Activated naive CD8-positive, alpha-beta T cell treated with anti-CD3 and anti-CD28 coated beads for 36 hours (primary cell): ENCODE data around the gene MTG1. TPM values are rescaled to one million over a fixed set of nuclear protein-coding genes. Genes with fewer than 3 reads are reported as not detected.
"Not testable (repeated sequence)": the region's sequence is repeated elsewhere in the genome, so short reads cannot be mapped to it uniquely, and the experiment has no call there.

Experiments
- DNase-seq: peaks from one replicate; pipeline ENCODE4 v3.0.0; 2021
- H3K27ac Mint-ChIP-seq: one replicate; pipeline ENCODE4 v1.8.0; 2022; ENCODE audit warnings: mild to moderate bottlenecking, moderate library complexity, mixed read lengths
- H3K27me3 Mint-ChIP-seq: one replicate; pipeline ENCODE4 v1.8.0; 2022; ENCODE audit warnings: mild to moderate bottlenecking, mixed read lengths
- H3K36me3 Mint-ChIP-seq: one replicate; pipeline ENCODE4 v1.8.0; 2021; ENCODE audit warnings: mild to moderate bottlenecking, mixed read lengths
- H3K4me1 Mint-ChIP-seq: one replicate; pipeline ENCODE4 v1.8.0; 2021; ENCODE audit warnings: mixed read lengths
- H3K4me3 Mint-ChIP-seq: one replicate; pipeline ENCODE4 v1.8.0; 2022; ENCODE audit warnings: mild to moderate bottlenecking, moderate library complexity, mixed read lengths
- H3K9me3 Mint-ChIP-seq: one replicate; pipeline ENCODE4 v1.8.0; 2022; ENCODE audit warnings: mixed read lengths
- total RNA-seq, 2 experiments: library from RNA; stranded (reverse); gene quantifications; one replicate each; pipeline ENCODE4 v1.2.3, GENCODE V29; 2021

Gene MTG1
- total RNA-seq, 2 experiments from 2014 or later: 50.2 to 51.6 TPM

- Mint-ChIP-seq H3K36me3 (no peaks in the 10 kb centered on the region), H3K27me3 (no peaks in the 10 kb centered on the region), H3K4me3 (peak overlapping the region; percentile 67), H3K9me3 (no peaks in the 10 kb centered on the region), H3K27ac (no peak overlapping the region), H3K4me1 (peaks cover 2% of the 10 kb centered on the region)
- DNase-seq: no peak
Observed at GRCh38 chr10:133379801-133380666, 13.9 kb upstream of the MTG1 start.

- Mint-ChIP-seq H3K4me3 (no peak overlapping the region), H3K36me3 (no peaks in the 10 kb centered on the region), H3K27ac (no peak overlapping the region), H3K4me1 (peaks cover 2% of the 10 kb centered on the region), H3K27me3 (no peaks in the 10 kb centered on the region), H3K9me3 (no peaks in the 10 kb centered on the region)
- no peak for DNase-seq
Observed at GRCh38 chr10:133381036-133381435, 12.9 kb upstream of the MTG1 start.

- Mint-ChIP-seq H3K27ac (no peak overlapping the region), H3K9me3 (no peaks in the 10 kb centered on the region), H3K36me3 (no peaks in the 10 kb centered on the region), H3K27me3 (no peaks in the 10 kb centered on the region), H3K4me3 (no peak overlapping the region), H3K4me1 (peaks cover 7% of the 10 kb centered on the region)
- DNase-seq: no peak
Observed at GRCh38 chr10:133383551-133383950, 10.4 kb upstream of the MTG1 start.

GRCh38 chr10:133384071-133384470 is 9.9 kb upstream of the MTG1 start:
- no peak for DNase-seq
- Mint-ChIP-seq H3K9me3 (no peaks in the 10 kb centered on the region), H3K4me1 (peaks cover 12% of the 10 kb centered on the region), H3K27ac (no peak overlapping the region), H3K4me3 (no peak overlapping the region), H3K27me3 (no peaks in the 10 kb centered on the region), H3K36me3 (no peaks in the 10 kb centered on the region)

- no peak for DNase-seq
- H3K4me3 Mint-ChIP-seq: no peak overlapping the region
- H3K36me3 Mint-ChIP-seq: no peaks in the 10 kb centered on the region
- peaks cover 19% of the 10 kb centered on the region for H3K4me1 Mint-ChIP-seq
- H3K9me3 Mint-ChIP-seq: no peaks in the 10 kb centered on the region
- H3K27ac Mint-ChIP-seq: no peak overlapping the region
- no peaks in the 10 kb centered on the region for H3K27me3 Mint-ChIP-seq
Observed at GRCh38 chr10:133385214-133385613, 8.7 kb upstream of the MTG1 start.

- not testable (repeated sequence) for H3K9me3 Mint-ChIP-seq, H3K4me3 Mint-ChIP-seq, H3K27ac Mint-ChIP-seq, H3K36me3 Mint-ChIP-seq, DNase-seq, H3K27me3 Mint-ChIP-seq
- peaks cover 34% of the 10 kb centered on the region for H3K4me1 Mint-ChIP-seq
Observed at GRCh38 chr10:133386951-133387350, 7.0 kb upstream of the MTG1 start.

GRCh38 chr10:133388236-133388972 is 5.6 kb upstream of the MTG1 start:
- DNase-seq: no peak
- Mint-ChIP-seq H3K27ac (peak overlapping the region; percentile 99), H3K4me3 (peak overlapping the region; percentile 80), H3K27me3 (no peaks in the 10 kb centered on the region), H3K36me3 (no peaks in the 10 kb centered on the region), H3K9me3 (no peaks in the 10 kb centered on the region), H3K4me1 (peaks cover 34% of the 10 kb centered on the region)

- Mint-ChIP-seq H3K27me3 (no peaks in the 10 kb centered on the region), H3K4me3 (peak overlapping the region; percentile 80), H3K27ac (peak overlapping the region; percentile 99), H3K9me3 (no peaks in the 10 kb centered on the region), H3K36me3 (no peaks in the 10 kb centered on the region), H3K4me1 (peaks cover 36% of the 10 kb centered on the region)
- DNase-seq: no peak
Observed at GRCh38 chr10:133388973-133389818, 4.8 kb upstream of the MTG1 start.

GRCh38 chr10:133390597-133391248 is 3.2 kb upstream of the MTG1 start:
- no peaks in the 10 kb centered on the region for H3K9me3 Mint-ChIP-seq
- H3K4me3 Mint-ChIP-seq: peak overlapping the region; percentile 80
- H3K27me3 Mint-ChIP-seq: no peaks in the 10 kb centered on the region
- H3K4me1 Mint-ChIP-seq: peaks cover 42% of the 10 kb centered on the region
- no peak for DNase-seq
- peaks cover 10% of the 10 kb centered on the region for H3K36me3 Mint-ChIP-seq
- H3K27ac Mint-ChIP-seq: peak overlapping the region; percentile 99

GRCh38 chr10:133391249-133391635 is 2.7 kb upstream of the MTG1 start:
- H3K9me3 Mint-ChIP-seq: no peaks in the 10 kb centered on the region
- peak overlapping the region; percentile 99 for H3K27ac Mint-ChIP-seq
- H3K4me3 Mint-ChIP-seq: no peak overlapping the region
- DNase-seq: no peak
- H3K27me3 Mint-ChIP-seq: no peaks in the 10 kb centered on the region
- H3K4me1 Mint-ChIP-seq: peaks cover 46% of the 10 kb centered on the region
- H3K36me3 Mint-ChIP-seq: peaks cover 12% of the 10 kb centered on the region

GRCh38 chr10:133391761-133392518 is 2.0 kb upstream of the MTG1 start:
- H3K27ac Mint-ChIP-seq: peak overlapping the region; percentile 99
- no peaks in the 10 kb centered on the region for H3K27me3 Mint-ChIP-seq
- peak overlapping the region; percentile 22 for H3K4me3 Mint-ChIP-seq
- H3K36me3 Mint-ChIP-seq: peaks cover 12% of the 10 kb centered on the region
- DNase-seq: no peak
- H3K9me3 Mint-ChIP-seq: no peaks in the 10 kb centered on the region
- H3K4me1 Mint-ChIP-seq: peaks cover 47% of the 10 kb centered on the region

- no peak for DNase-seq
- Mint-ChIP-seq H3K27ac (peak overlapping the region; percentile 70), H3K4me1 (peaks cover 49% of the 10 kb centered on the region), H3K4me3 (peak overlapping the region; percentile 93), H3K36me3 (peaks cover 25% of the 10 kb centered on the region), H3K9me3 (no peaks in the 10 kb centered on the region), H3K27me3 (no peaks in the 10 kb centered on the region)
Observed at GRCh38 chr10:133393401-133394063, 425 bp upstream of the MTG1 start.

GRCh38 chr10:133394801-133395221 is 854 bp downstream of the MTG1 start:
- Mint-ChIP-seq H3K27me3 (no peaks in the 10 kb centered on the region), H3K9me3 (no peaks in the 10 kb centered on the region), H3K36me3 (peaks cover 30% of the 10 kb centered on the region), H3K4me3 (peak overlapping the region; percentile 93), H3K27ac (peak overlapping the region; percentile 96), H3K4me1 (peaks cover 40% of the 10 kb centered on the region)
- no peak for DNase-seq
